Stimulated activated CD8-positive, alpha-beta memory T cell treated with anti-CD3 and anti-CD28 coated beads, Interleukin-12 subunit alpha, Interleukin-12 subunit beta, amount 100 ng/mL, for 1 hour (primary cell): ENCODE results near the gene CRIP3.

Experiments
- DNase-seq: peaks from one replicate; pipeline ENCODE4 v3.0.0-alpha.2; 2020; ENCODE audit warnings: low read depth

The CRIP3 gene

GRCh38 chr6:43273707-43274106, 34.9 kb downstream of the CRIP3 start:
- no peak for DNase-seq

DNA sequence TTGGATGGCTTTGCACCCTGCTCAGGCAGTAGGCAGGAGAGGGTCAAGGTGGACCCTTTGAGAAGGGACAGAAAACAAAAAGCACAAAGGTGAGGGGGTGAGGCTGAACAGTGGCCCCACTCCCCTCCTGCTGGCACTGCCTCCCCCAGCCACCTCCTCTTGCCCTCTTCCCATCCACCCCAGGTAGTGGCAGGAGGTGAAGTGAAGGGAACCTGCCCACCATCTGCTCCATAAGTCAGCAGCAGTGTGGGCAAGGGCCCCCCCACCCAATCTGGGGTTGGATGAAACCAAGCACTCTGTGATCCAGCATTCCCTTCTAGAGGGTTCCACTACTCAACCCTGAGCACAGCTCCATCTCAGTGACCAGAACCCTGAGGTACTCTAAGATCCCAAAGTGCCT, 36.7 kb downstream of the CRIP3 start:
- DNase-seq: no peak

DNA sequence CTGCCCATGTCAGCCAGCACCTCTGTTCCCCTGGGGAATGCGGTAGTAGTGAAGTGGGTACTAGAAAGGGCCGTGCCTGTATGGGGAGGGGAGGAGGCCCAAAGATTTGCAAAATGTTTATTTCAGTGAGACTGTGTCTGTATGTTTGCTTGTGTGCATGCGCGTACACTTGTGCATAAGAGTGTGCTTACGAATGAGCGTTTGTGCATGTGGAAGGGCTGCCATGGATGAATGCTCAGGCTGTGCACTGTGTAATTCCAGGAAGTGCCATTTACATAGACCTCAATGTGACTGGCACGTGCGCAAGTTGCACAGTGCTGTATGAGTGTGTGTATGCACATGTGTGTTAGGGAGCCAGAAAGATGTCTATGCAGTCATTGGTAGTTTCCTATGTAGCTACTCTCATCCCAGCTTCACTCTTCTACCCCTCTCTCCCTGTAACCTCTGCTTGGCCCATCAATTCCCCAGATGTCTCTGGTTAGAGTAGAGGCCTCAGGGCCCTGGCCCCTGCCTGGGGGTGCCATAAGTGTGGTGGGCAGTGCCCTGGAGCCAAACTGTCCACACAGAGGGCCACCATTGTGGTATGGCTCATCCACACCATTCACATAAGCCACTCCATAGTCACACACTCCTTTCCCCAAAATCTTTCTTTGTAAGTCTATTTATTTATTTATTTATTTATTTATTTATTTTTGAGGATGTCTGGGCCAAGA, 37.4 kb downstream of the CRIP3 start:
- no peak for DNase-seq

GRCh38 chr6:43269273-43270007, 39.2 kb downstream of the CRIP3 start:
- DNase-seq: no peak

GRCh38 chr6:43268782-43269272, 39.8 kb downstream of the CRIP3 start:
- no peak for DNase-seq

GRCh38 chr6:43268355-43268700, 40.3 kb downstream of the CRIP3 start:
- no peak for DNase-seq

- no peak for DNase-seq
Observed at GRCh38 chr6:43267619-43268354, 40.8 kb downstream of the CRIP3 start.

GRCh38 chr6:43265564-43265963, 43.1 kb downstream of the CRIP3 start:
- no peak for DNase-seq

DNA sequence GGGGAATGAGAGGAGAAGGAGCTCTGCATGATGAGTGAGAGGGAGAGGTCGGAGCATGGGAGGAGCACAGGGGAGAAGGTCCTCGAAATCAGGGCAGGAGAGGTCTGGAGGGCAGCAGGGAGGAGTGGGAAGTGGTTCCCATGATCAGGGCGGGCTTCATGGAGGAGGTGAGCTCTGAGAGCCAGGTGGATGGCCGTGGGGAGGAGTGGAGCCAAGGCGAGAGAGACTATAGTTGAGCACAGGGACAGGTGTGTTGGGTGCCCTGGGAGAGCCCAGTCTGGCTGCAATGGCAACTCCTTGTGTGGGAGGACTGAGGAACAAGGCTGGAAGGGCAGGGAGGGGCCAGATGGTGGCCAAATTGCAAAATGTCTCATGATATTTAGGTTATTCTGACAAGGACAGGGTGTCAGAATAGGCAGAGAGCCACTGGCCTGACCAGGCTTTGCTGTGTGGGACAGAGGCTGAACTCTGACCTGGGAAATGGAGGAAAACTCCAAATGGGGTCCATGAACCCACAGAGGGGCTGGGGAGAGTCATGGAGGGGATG, 44.0 kb downstream of the CRIP3 start:
- DNase-seq: no peak

DNA sequence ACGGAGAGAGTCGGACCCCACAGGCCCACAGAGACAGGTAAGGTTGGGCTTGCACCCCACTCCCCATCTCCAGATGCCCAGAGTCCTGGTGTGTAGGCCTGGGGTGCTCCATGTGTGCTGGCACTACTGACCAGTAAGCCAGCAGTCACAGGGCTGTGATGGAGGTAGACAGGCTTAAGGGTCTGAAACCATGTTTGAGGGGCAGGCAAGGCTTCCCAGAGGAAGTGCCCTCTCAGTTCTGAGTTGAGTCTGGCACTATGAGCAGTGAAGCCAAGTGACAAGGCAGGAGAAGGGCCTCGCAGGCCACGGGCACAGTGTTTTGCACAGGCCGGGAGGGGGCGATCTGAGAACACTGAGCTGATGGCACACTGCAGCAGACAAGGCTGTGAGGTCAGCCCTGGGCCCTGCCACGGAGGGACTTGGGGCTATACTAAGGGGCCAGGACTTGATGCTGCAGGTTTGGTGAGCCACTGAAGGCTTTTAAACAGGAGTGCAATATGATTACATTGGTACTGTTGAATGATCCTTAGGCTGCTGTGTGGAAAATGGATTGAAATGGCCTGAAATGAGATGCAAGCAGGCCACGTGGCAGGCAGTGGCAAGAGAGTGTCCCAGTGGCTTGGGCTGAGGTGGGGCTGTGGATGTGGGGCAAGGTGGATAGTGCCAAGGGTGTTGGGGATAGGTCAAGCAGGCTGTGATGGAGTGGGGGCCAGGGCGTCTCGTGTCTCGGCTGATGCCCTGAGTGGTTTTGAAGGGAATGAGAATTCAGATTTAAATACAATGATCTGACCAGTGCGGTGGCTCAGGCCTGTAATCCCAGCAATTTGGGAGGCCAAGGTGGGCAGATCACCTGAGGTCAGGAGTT, 45.1 kb downstream of the CRIP3 start:
- peak; percentile 60 for DNase-seq

GRCh38 chr6:43262780-43263313, 45.8 kb downstream of the CRIP3 start:
- no peak for DNase-seq

GRCh38 chr6:43262000-43262779, 46.4 kb downstream of the CRIP3 start:
- no peak for DNase-seq

DNA sequence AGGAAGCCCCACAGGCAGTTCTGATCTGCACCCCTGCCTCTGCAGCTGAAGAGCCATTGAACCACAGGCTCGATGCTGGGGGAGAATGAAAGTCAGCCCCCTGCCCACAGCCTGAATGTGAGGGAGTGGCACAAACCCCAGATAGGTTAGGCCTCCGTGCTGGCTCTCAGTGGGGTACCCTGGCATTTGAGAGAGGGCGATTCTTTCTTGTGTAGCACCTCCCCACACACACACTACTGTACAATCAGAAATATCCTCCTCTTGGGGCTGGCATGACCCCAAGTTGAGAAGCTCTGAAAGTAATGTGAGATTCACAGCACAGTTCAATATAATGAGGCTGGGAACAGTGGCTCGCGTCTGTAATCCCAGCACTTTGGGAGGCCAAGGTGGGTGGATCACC, 47.4 kb downstream of the CRIP3 start:
- no peak for DNase-seq

GRCh38 chr6:43260791-43261190, 47.8 kb downstream of the CRIP3 start:
- no peak for DNase-seq

- no peak for DNase-seq
Observed at GRCh38 chr6:43258807-43259686, 49.6 kb downstream of the CRIP3 start.

DNA sequence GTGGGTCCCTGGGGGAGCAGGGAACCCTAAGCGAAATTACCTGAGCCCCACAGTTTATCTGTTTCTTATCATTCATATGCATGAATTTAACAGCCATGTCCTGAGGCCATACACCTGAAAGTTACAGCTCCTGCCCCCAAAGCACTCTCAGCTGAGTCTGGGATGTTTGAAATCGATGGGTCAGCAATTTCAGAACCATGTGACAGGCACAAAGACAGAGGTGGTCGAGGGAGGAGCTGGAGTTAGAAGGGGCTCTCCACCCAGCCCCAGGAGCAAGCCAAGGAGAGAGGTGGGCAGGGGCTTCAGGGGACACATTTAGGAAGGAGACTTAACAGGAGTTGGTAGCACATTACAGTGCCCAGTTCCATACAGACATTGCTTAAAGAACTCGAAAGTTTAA, 50.4 kb downstream of the CRIP3 start:
- no peak for DNase-seq

GRCh38 chr6:43257367-43258145, 51.1 kb downstream of the CRIP3 start:
- DNase-seq: no peak

- DNase-seq: no peak
Observed at GRCh38 chr6:43256670-43257366, 51.8 kb downstream of the CRIP3 start.
